Occipital lobe (tissue), 2 donors: ENCODE results near the gene SHKBP1. TPM values are rescaled to one million over a fixed set of nuclear protein-coding genes. Genes with fewer than 3 reads are reported as not detected.

Experiments used
- DNase-seq: peaks from one replicate; lab custom pipeline; 2025; lab: John Stamatoyannopoulos, UW
- total RNA-seq: library from RNA; depleted of rRNA; stranded (reverse); fragments of >200 nt; gene quantifications from one replicate; pipeline ENCODE4 v1.2.3, GENCODE V29; 2014

The SHKBP1 gene
- total RNA-seq, 1 donor from 2014 or later, result 4.1 TPM

DNA sequence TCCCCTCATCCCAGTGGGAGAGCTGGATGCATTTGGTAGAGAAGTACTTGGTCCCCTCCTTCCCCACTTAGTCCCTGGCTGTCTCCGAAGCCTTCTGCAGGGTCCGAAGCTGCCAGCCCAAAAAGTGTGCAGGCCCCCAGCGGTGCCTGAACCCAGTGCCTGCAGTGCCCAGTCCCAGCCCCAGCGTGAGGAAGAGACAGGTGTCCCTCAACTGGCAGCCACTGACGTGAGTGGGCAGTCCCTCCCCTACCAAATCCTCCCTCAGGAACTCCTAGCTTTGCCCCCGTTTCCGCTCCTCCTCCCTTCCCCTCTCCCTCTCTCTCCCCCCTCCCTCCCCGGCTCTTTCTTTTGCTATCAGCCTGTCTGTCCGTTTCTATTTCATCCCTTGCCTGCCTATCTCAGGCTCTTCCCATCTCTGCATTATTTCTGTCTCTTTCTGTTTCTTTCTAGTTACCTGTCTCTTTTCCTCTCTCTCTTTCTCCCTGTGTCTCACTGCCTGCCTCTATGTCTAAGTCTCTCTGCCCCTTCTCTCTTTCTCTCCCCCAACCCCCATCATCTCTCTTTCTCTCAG is 22.7 kb downstream of the SHKBP1 start:
- DNase-seq, result no peak

DNA sequence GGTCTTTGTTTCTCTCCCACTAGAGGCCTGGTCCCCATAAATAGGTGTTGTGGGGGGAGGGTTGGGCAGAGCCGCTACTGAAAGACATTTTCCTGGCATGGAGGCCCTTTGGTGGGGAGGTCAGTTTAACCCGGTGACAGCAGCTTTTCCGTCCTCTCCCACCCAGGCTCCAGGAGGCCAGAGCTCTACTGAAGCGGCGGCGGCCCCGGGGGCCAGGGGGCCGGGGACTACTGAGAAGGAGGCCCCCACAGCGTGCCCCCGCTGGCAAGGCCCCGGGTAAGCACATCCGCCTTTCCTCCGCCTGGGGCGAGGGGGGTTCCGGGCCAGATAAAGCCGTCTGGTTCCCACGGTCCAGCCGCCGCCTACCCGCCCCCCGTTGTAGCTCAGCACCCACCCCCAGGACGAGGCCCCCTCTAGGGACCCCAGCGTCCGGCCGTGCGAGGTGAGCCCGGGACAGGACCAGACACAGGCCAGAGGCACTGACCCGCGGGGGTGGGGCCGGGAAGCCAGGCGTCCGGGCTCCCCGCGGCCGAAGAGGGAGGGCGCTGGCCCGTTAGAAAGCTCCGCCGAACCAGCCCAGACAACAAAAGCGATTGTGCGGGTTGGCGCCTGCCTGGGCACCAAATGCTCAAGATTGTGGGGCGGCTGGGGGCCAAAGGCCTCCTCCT is 23.4 kb downstream of the SHKBP1 start:
- DNase-seq, result no peak

DNA sequence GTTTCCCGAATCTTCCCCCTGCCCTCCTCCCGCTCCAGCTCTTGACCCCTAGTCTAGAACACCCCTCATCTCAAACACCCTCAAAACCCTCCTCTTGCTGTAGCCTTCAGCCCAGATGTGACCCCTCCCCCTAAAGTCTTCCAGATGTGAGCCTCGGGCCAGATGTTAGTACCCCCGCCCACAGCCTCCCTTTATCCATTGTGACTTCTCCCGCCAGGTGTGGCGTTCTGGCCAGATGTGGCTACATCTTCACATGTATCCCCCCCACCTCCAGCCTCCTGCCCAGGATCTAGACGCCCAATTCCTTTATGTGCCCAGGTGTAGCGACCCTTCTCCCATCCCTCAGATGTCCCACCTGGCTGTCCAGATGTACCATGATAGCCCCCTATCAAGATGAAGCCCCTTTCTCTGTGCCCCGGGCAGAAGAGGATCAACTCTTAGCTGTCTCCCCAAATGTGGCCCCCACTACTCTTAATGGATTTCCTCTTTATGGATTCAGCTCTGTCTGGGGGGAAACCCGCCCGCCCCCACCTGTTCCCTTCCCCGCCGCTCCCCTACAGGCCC is 24.0 kb downstream of the SHKBP1 start:
- no peak for DNase-seq

GRCh38 chr19:40601134-40601974 is 24.7 kb downstream of the SHKBP1 start, which contains the start of gene LTBP4:
Gene LTBP4 (plus strand): TSS chr19:40601369. CDS start chr19:40601388, 19 bp downstream.
- no peak for DNase-seq

- DNase-seq, result no peak
Observed at GRCh38 chr19:40603071-40603388, 26.4 kb downstream of the SHKBP1 start.

DNA sequence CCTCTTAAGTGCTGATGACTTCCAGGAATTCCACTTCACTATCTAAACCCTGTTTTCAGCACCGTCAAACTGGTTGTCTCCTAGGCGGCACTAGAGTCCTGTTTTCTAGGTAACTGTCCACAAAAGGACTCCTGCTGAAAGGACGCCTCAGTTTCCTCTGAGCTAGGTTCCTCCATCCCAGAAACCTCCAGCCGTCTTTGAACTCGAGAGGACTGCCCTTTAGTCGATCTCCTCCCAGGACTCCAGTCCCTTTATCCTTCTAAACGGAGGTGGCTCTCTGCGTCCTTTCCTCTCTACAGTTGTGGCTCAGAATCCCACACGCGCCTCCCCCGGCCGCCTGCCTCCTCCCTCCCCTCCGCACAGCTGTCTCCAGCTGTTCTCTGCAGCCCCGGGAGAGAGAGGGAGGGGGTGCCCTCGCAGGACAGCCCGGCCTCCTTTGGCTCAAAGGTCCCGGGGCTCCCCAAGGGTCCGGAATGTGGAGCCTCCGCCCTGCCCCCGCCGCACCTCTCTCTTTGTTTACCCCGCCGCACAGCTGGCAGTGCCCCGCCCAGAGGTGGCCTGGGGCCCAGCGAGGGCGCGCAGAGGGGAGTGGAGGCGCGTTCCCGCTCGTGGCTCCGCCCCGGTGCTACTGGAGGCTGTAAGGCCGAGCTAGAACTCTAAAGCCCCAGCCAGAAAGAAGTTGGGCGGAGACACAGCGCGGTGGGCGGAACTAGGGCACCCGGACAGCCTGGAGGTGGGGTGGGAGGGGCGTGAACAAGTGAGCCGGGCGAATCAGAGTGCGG is 26.9 kb downstream of the SHKBP1 start:
- DNase-seq, result peak; percentile 86

DNA sequence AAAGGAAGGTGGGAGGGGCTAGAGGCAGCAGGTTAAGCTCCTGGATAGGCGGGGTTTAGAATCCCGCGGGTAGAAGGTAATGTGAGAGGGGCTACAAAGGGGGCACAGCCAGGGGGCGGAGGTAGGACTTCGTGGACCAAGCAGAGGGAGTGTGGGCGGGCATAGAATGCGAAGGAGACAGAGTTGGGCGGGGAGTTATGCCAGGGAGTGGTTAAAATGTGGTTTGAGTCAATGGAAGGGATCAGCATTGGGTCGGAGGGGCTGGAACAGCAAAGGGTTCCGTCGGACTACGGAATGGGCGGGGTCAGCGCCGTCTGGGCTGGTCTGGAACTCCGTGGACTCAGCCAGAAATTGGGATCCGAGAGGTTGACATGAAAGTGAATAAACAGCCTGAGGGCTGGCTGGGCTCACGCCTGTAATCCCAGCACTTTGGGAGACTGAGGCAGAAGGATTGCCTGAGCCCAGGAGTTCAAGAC is 27.5 kb downstream of the SHKBP1 start:
- no peak for DNase-seq

- no peak for DNase-seq
Observed at GRCh38 chr19:40604647-40605215, 28.1 kb downstream of the SHKBP1 start.

DNA sequence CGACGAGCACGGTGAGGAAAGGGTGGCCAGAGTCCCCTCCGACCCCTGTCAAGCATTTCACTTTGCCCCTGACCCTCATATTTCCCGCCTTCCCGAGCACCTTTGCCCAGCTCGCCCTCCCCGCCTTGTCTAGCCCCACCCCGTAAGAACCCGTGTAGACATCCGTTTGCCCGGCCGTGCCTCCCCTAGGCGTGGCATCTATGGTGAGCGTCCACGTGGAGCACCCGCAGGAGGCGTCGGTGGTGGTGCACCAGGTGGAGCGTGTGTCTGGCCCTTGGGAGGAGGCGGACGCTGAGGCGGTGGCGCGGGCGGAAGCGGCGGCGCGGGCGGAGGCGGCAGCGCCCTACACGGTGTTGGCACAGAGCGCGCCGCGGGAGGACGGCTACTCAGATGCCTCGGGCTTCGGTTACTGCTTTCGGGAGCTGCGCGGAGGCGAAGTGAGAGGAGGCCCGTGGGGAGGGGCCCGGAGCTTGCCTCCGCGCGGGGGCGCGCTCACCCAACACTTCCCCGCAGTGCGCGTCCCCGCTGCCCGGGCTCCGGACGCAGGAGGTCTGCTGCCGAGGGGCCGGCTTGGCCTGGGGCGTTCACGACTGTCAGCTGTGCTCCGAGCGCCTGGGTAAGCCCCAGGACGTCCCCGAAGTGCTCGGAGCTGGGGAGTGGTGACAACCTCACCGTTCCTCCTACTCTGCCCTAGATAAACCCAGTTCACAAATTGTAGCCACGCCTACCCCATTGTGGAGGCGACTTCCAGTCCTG is 28.7 kb downstream of the SHKBP1 start:
- no peak for DNase-seq

- DNase-seq, result no peak
Observed at GRCh38 chr19:40607311-40608239, 30.9 kb downstream of the SHKBP1 start.

GRCh38 chr19:40608240-40608621 is 31.6 kb downstream of the SHKBP1 start:
- no peak for DNase-seq

DNA sequence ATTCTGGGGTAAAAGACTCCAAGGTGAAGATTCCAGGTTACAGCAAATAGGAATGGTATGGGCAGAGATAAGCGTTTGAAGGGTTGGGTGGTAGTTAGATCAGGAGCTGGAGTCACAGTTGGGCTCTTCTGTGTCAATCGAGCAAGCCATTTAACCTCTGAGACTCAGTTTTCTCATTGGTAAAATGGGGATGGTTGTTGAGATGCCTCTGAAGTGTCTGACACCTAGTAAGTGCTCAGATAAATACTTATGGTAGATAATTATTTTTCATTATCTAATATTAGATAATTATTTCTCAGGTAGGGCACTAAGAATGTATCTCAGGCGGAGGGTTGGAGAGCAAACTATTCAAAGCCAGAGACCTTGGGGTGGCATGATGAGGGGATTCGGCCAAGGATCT is 32.3 kb downstream of the SHKBP1 start:
- no peak for DNase-seq

GRCh38 chr19:40609561-40610395 is 33.1 kb downstream of the SHKBP1 start:
- no peak for DNase-seq

GRCh38 chr19:40610396-40611064 is 33.9 kb downstream of the SHKBP1 start:
- DNase-seq, result no peak

- no peak for DNase-seq
Observed at GRCh38 chr19:40611096-40611495, 34.4 kb downstream of the SHKBP1 start.

DNA sequence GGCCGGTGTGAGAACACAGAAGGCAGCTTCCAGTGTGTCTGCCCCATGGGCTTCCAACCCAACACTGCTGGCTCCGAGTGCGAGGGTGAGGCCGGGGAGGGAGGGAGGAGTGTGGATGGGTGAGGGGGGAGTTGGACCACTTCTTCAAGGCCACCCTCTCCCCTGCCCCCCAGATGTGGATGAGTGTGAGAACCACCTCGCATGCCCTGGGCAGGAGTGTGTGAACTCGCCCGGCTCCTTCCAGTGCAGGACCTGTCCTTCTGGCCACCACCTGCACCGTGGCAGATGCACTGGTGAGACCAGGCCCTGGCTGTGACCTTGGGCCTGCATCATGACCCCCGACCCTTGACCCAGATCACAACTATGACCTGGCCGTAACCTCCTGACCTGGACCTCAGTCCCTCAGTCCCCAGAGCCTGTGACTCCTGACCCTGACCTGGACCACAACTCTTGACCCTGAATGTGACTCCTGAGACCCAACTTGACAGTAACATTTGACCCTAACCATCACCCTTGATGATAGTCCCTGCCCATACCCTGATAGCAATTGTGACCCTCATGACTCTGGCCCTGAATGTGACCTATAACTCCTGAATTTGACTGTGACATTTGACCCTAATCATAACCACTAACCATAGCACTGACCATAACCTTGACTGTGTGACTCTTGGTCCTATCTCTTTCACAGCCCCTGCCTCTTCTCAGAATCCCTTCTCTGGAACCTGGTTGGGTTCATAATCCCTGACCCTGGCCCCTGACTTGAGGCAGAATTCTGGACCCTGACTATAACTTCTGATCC is 35.4 kb downstream of the SHKBP1 start:
- DNase-seq, result no peak
